ENCODE data around the gene SPDEF. TPM values are rescaled to one million over a fixed set of nuclear protein-coding genes. Genes with fewer than 3 reads are reported as not detected.

Gene SPDEF
- total RNA-seq, 1 donor from 2014 or later, result not detected

DNA sequence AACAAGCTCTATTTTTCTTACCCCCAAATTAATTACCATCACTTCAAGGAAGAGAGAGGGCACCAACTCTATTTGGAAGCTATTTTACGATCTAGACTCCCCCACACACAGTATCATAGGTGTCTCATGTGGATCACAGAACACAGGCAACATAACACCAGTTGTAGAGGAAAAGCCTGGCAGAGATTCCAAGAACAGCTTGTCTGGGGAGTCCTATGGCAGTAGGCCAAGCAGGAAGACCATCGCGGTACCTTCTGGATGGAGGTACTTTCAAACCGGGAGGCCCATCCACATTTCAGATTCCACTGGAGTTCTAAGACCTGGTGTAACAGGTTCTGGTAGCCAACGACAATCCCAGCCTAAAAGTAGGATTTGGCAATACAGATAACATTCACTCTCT is 37.6 kb upstream of the SPDEF start:
- no peaks in the 10 kb centered on the region for H3K9me3 Mint-ChIP-seq
- H3K4me2 ChIP-seq, result no peak overlapping the region
- H3K27me3 Mint-ChIP-seq (ENCODE audit: insufficient read depth, low read depth), result no peaks in the 10 kb centered on the region
- DNase-seq (ENCODE audit: low spot score), result no peak
- H3K4me3 ChIP-seq, result no peak overlapping the region
- H3K9ac ChIP-seq, result no peak overlapping the region
- H4K20me1 ChIP-seq (ENCODE audit: low read depth), result peaks cover 62% of the 10 kb centered on the region
- no peak overlapping the region for H3K4me3 Mint-ChIP-seq
- H3K36me3 Mint-ChIP-seq, result no peaks in the 10 kb centered on the region
- no peak overlapping the region for H3K27ac ChIP-seq
- H3K4me1 ChIP-seq, result peaks cover 21% of the 10 kb centered on the region
- no peaks in the 10 kb centered on the region for H3K27me3 ChIP-seq
- H2AFZ ChIP-seq (replicated peaks), result no peak overlapping the region
- TF ChIP-seq, protein P1, sequence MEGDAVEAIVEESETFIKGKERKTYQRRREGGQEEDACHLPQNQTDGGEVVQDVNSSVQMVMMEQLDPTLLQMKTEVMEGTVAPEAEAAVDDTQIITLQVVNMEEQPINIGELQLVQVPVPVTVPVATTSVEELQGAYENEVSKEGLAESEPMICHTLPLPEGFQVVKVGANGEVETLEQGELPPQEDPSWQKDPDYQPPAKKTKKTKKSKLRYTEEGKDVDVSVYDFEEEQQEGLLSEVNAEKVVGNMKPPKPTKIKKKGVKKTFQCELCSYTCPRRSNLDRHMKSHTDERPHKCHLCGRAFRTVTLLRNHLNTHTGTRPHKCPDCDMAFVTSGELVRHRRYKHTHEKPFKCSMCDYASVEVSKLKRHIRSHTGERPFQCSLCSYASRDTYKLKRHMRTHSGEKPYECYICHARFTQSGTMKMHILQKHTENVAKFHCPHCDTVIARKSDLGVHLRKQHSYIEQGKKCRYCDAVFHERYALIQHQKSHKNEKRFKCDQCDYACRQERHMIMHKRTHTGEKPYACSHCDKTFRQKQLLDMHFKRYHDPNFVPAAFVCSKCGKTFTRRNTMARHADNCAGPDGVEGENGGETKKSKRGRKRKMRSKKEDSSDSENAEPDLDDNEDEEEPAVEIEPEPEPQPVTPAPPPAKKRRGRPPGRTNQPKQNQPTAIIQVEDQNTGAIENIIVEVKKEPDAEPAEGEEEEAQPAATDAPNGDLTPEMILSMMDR (IDR thresholded peaks at IDR 0.05), result no peak
- TF ChIP-seq EZH2 (IDR thresholded peaks at IDR 0.05), result no peak
- TF ChIP-seq EZH2phosphoT487 (IDR thresholded peaks at IDR 0.05), result no peak
- H3K4me1 Mint-ChIP-seq, result peaks cover 7% of the 10 kb centered on the region
- peaks cover 49% of the 10 kb centered on the region for H3K79me2 ChIP-seq (ENCODE audit: low read depth)
- H3K27ac Mint-ChIP-seq, result no peak overlapping the region
- no peaks in the 10 kb centered on the region for H3K9me3 ChIP-seq (ENCODE audit: low read depth)
- no peaks in the 10 kb centered on the region for H3K36me3 ChIP-seq
- H3F3A ChIP-seq (ENCODE audit: low read depth), result no peaks in the 10 kb centered on the region

DNA sequence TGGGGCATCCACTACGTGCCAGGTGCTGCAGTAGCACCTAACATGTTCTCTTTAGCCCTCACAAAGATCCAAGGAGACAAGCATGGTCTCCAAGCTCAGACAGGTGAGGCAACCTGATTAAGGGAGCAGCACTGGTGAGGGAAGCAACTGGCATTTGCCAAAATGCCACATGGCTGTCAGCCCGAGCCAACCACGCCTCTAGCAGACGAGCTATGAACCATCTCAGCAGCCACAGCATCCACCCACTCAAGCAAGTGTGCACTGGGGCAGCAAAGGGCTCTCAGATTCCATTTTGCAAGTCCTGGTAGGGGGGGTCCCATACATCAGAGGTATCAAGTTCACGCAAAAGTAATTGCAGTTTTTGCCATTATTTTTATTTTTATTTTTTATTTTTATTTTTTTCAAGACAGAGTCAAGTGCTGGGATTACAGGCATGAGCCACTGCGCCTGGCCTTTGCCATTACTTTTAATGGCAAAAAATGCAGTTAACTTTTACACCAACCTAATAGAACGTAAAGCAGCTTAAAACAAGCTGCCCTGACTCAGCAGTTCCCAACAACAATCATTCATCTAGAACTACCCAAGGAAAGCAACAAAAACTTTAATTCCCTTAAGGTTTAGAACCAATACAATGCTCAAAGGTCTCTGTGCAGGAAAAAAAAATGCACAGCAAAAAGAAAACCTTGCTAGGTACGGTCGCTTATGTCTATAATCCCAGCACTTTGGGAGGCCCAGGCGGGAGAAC is 36.3 kb upstream of the SPDEF start:
- Histone ChIP-seq H3K27me3 (no peaks in the 10 kb centered on the region), H4K20me1 (ENCODE audit: low read depth) (peaks cover 60% of the 10 kb centered on the region), H3K4me1 (peaks cover 11% of the 10 kb centered on the region), H3K79me2 (ENCODE audit: low read depth) (peaks cover 44% of the 10 kb centered on the region), H3F3A (ENCODE audit: low read depth) (no peaks in the 10 kb centered on the region), H3K9me3 (ENCODE audit: low read depth) (no peaks in the 10 kb centered on the region), H3K4me2 (no peak overlapping the region), H3K27ac (no peak overlapping the region), H2AFZ (replicated peaks) (no peak overlapping the region), H3K9ac (no peak overlapping the region), H3K36me3 (no peaks in the 10 kb centered on the region), H3K4me3 (no peak overlapping the region)
- Mint-ChIP-seq H3K27ac (no peak overlapping the region), H3K9me3 (no peaks in the 10 kb centered on the region), H3K4me1 (peaks cover 6% of the 10 kb centered on the region), H3K36me3 (peaks cover 2% of the 10 kb centered on the region), H3K4me3 (no peak overlapping the region), H3K27me3 (ENCODE audit: insufficient read depth, low read depth) (no peaks in the 10 kb centered on the region)
- no peak for TF ChIP-seq EZH2phosphoT487 (IDR thresholded peaks at IDR 0.05)
- no peak for TF ChIP-seq EZH2 (IDR thresholded peaks at IDR 0.05)
- no peak for DNase-seq (ENCODE audit: low spot score)

DNA sequence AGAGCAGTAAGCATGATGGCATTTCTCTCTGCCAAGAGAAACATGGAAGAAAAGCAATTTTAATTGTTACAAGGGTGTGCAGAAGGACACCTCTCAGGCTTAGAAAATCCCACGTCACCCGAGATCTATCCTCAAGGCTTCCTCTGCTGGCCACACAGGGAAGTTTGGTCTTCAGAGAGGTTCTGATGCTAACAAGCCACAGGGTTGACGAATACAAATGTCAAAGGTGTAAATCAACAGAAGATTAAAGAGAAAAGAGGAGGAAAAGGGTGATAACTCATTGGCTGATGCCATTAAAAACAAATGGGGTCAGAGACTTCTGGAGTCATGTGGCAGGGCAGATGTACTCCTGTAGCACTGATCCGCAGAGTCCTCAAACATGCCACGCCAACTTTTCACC is 33.6 kb upstream of the SPDEF start:
- no peaks in the 10 kb centered on the region for H3K27me3 ChIP-seq
- H3K9me3 ChIP-seq (ENCODE audit: low read depth), result no peaks in the 10 kb centered on the region
- H3K27ac ChIP-seq, result no peak overlapping the region
- no peak for DNase-seq (ENCODE audit: low spot score)
- peaks cover 4% of the 10 kb centered on the region for H3F3A ChIP-seq (ENCODE audit: low read depth)
- Mint-ChIP-seq H3K27ac (no peak overlapping the region), H3K36me3 (peaks cover 2% of the 10 kb centered on the region), H3K4me1 (peaks cover 9% of the 10 kb centered on the region), H3K27me3 (ENCODE audit: insufficient read depth, low read depth) (no peaks in the 10 kb centered on the region), H3K9me3 (no peaks in the 10 kb centered on the region), H3K4me3 (no peak overlapping the region)
- H3K36me3 ChIP-seq, result no peaks in the 10 kb centered on the region
- H3K4me1 ChIP-seq, result peaks cover 12% of the 10 kb centered on the region
- no peak overlapping the region for H3K4me2 ChIP-seq
- H4K20me1 ChIP-seq (ENCODE audit: low read depth), result peaks cover 53% of the 10 kb centered on the region
- H3K4me3 ChIP-seq, result no peak overlapping the region
- H3K9ac ChIP-seq, result no peak overlapping the region
- no peak overlapping the region for H2AFZ ChIP-seq (replicated peaks)
- TF ChIP-seq EZH2phosphoT487 (IDR thresholded peaks at IDR 0.05) (no peak), EZH2 (IDR thresholded peaks at IDR 0.05) (no peak)
- TF ChIP-seq, protein P1 (IDR thresholded peaks at IDR 0.05), result no peak
- peaks cover 29% of the 10 kb centered on the region for H3K79me2 ChIP-seq (ENCODE audit: low read depth)

DNA sequence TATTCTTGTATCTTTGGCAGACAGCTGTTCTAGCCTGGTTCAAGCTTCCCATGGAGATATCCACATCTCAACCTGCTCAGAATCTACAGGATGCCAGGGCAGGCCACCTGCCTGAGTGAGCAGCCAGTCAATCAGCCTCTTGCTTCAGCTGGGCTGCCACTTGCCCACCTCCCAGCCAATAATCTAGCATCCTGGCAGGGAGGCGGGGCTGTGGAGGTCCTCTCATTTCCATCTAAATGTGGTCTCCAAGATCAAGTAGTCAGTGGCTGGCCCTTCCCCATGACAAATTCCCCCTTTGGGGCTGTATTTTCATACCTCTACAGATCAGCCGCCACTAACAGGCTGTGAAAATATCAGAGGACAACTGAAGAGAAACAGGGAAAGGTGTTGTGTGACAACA is 33.0 kb upstream of the SPDEF start:
- Mint-ChIP-seq H3K27ac (no peak overlapping the region), H3K9me3 (no peaks in the 10 kb centered on the region)
- H4K20me1 ChIP-seq (ENCODE audit: low read depth), result peaks cover 59% of the 10 kb centered on the region

More for the DNA sequence above, 33.0 kb upstream of the SPDEF start:
- no peak overlapping the region for H3K27ac ChIP-seq
- no peak overlapping the region for H3K4me2 ChIP-seq
- no peak overlapping the region for H2AFZ ChIP-seq (replicated peaks)
- H3K36me3 ChIP-seq, result no peaks in the 10 kb centered on the region
- peaks cover 18% of the 10 kb centered on the region for H3K4me1 ChIP-seq
- TF ChIP-seq, protein P1 (IDR thresholded peaks at IDR 0.05), result no peak
- TF ChIP-seq EZH2phosphoT487 (IDR thresholded peaks at IDR 0.05) (no peak), EZH2 (IDR thresholded peaks at IDR 0.05) (no peak)
- H3F3A ChIP-seq (ENCODE audit: low read depth), result peaks cover 6% of the 10 kb centered on the region
- H3K9ac ChIP-seq, result no peak overlapping the region
- DNase-seq (ENCODE audit: low spot score), result no peak
- Mint-ChIP-seq H3K27me3 (ENCODE audit: insufficient read depth, low read depth) (no peaks in the 10 kb centered on the region), H3K4me1 (peaks cover 14% of the 10 kb centered on the region), H3K4me3 (no peak overlapping the region), H3K36me3 (peaks cover 2% of the 10 kb centered on the region)
- H3K27me3 ChIP-seq, result no peaks in the 10 kb centered on the region
- H3K4me3 ChIP-seq, result no peak overlapping the region
- peaks cover 24% of the 10 kb centered on the region for H3K79me2 ChIP-seq (ENCODE audit: low read depth)
- no peaks in the 10 kb centered on the region for H3K9me3 ChIP-seq (ENCODE audit: low read depth)
